ENCODE results near the gene TRANK1. TPM values are rescaled to one million over a fixed set of nuclear protein-coding genes. Genes with fewer than 3 reads are reported as not detected.

The TRANK1 gene
- total and polyA plus RNA-seq, 8 donors, result 1.7 to 14.6 (median 3.4) TPM

DNA sequence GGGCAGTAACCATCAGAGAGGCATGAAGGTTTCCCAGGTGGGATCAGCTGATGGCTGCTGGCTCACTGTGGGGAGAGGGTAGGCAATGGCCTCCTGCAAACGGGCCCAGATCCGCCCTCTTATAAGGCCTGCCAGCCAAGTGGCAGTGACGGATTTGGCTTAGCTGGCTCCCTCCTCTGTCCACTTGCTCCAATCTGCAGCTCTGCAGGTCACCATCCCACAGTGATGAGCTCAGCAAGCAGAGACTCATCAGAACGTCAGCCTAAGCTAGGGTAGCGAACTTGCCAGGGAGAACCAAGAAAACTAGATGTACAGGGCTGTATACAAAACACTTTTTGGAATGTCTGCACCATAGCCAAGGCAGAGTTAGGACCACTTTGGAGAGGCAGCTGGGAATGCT lies 117.7 kb downstream of the TRANK1 start:
- no peak for FAIRE-seq

DNA sequence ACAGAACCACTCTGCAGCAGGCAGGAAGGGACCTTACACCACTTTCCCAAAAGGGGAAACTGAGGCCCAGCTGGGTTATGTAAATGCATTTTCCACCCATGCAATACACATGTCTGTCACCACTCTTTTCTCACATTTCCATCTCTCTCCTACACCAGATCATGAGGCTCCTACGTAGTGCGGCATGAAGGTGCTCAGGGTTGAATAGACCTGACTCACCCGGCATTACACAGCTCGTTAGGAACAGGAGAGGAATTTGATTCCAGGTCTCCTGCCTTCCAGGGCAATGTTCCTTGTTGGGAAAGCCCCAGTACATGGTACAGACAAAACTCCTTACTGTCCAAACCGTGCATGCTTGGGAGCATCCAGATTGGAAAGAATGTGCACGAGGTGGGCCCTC lies 118.6 kb downstream of the TRANK1 start:
- Histone ChIP-seq H3K36me3 (no peaks in the 10 kb centered on the region), H3K9me3 (no peaks in the 10 kb centered on the region), H3K27ac (no peak overlapping the region), H3K4me1 (no peaks in the 10 kb centered on the region), H3K27me3 (no peaks in the 10 kb centered on the region), H3K4me3 (no peak overlapping the region)
- WGBS, 2 donors, result 90 to 94% methylated on average over 6 of the region's 6 CpGs
- ATAC-seq (no peak), FAIRE-seq (no peak), DNase-seq (no peak)
- no peak for TF ChIP-seq CTCF (IDR thresholded peaks at IDR 0.05)
- intact Hi-C loops (cut with DNase I), result no loop called here

More for the DNA sequence above, 117.7 kb downstream of the TRANK1 start:
- 83 to 86% methylated on average over 5 of the region's 5 CpGs for WGBS, 2 donors
- DNase-seq, result no peak
- Histone ChIP-seq H3K4me3 (no peak overlapping the region), H3K27ac (no peak overlapping the region), H3K27me3 (no peaks in the 10 kb centered on the region), H3K4me1 (no peaks in the 10 kb centered on the region), H3K36me3 (no peaks in the 10 kb centered on the region), H3K9me3 (no peaks in the 10 kb centered on the region)
- TF ChIP-seq CTCF (IDR thresholded peaks at IDR 0.05), result no peak
- intact Hi-C loops (cut with DNase I), result no loop called here
- no peak for ATAC-seq

DNA sequence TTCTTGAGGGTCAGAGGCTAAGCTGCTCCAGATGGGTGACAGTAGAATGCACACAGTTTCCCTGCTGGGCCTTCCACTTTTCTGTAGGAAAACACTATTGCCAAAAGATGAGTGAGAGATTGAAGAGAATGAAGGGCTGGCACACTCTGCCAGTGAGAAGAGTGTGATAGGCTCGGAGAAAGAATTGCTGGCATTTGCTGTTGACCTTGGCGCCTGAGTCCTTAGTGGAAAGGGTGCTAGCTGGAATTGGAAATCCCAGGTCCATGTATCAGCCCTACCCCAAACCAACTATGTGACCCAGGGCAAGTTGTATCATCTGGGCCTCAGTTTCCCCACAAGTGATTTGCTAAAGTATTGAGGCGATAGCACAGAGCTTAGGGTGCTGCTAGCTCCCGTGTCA lies 120.4 kb downstream of the TRANK1 start:
- WGBS, 2 donors, result 90 to 97% methylated on average over 4 of the region's 4 CpGs
- H3K36me3 ChIP-seq, result no peaks in the 10 kb centered on the region
- no peak for TF ChIP-seq CTCF (IDR thresholded peaks at IDR 0.05)
- no peak for DNase-seq
- FAIRE-seq, result no peak
- no peak overlapping the region for H3K4me3 ChIP-seq
- intact Hi-C loops (cut with DNase I), result no loop called here
- no peak for ATAC-seq
- H3K9me3 ChIP-seq, result no peaks in the 10 kb centered on the region
- no peaks in the 10 kb centered on the region for H3K27me3 ChIP-seq
- no peak overlapping the region for H3K27ac ChIP-seq
- no peaks in the 10 kb centered on the region for H3K4me1 ChIP-seq

DNA sequence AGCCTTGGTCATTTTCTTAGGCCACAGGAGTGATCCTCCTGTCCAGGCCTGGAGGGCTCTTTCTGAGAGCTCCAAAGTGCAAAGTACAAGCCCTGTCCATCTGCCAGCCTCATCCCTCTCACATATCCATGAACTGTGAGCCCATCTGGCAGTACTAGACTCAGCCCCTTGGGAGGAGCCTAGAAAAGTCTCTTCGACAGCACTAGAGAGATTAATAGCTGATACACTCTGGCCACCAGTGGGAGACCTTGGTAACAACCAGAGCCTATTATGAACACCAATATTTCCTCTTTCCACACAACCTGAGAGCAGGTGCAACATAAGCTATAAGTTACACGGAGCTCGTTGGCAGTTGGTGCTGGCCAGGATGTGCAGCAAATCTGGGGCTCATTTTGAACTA lies 121.0 kb downstream of the TRANK1 start:
- Histone ChIP-seq H3K36me3 (no peaks in the 10 kb centered on the region), H3K4me1 (no peaks in the 10 kb centered on the region), H3K4me3 (no peak overlapping the region), H3K27ac (no peak overlapping the region), H3K27me3 (no peaks in the 10 kb centered on the region), H3K9me3 (no peaks in the 10 kb centered on the region)
- DNase-seq (no peak), FAIRE-seq (no peak), ATAC-seq (no peak)
- intact Hi-C loops (cut with DNase I), result no loop called here
- no peak for TF ChIP-seq CTCF (IDR thresholded peaks at IDR 0.05)
- 70 to 78% methylated on average over 3 of the region's 3 CpGs for WGBS, 2 donors

- WGBS, 2 donors, result 59 to 60% methylated on average over 3 of the region's 3 CpGs
- Histone ChIP-seq H3K27me3 (no peaks in the 10 kb centered on the region), H3K27ac (no peak overlapping the region), H3K4me1 (no peaks in the 10 kb centered on the region), H3K4me3 (no peak overlapping the region), H3K9me3 (no peaks in the 10 kb centered on the region), H3K36me3 (no peaks in the 10 kb centered on the region)
- intact Hi-C loops (cut with DNase I), result no loop called here
- ATAC-seq (no peak), DNase-seq (no peak), FAIRE-seq (no peak)
- TF ChIP-seq CTCF (IDR thresholded peaks at IDR 0.05), result no peak
Observed at GRCh38 chr3:36820083-36820482, 124.8 kb downstream of the TRANK1 start.
